NT2/D1 (cell line): ENCODE results near the gene PCNX1.

ENCODE experiments used
- YY1 ChIP-seq: IDR thresholded peaks from 2 replicates; pipeline ENCODE4 v1.6.1; 2011; ENCODE audit not compliant: insufficient read length, insufficient read depth
- ZNF274 ChIP-seq: IDR thresholded peaks from 2 replicates; pipeline ENCODE4 v1.6.1; 2011; ENCODE audit warnings: mild to moderate bottlenecking, low read depth, low read length

GRCh38 chr14:70934502-70935134 lies 27.4 kb downstream of the PCNX1 start:
- TF ChIP-seq ZNF274: no peak
- no peak for TF ChIP-seq YY1
